CD14-positive monocyte (primary cell): ENCODE results near the gene HAGHL. TPM values are rescaled to one million over a fixed set of nuclear protein-coding genes. Genes with fewer than 3 reads are reported as not detected.

Experiments
- DNase-seq, 3 donors: peaks; one replicate each; pipeline ENCODE4 v3.0.0-alpha.2; 2011 to 2022
- H2AFZ ChIP-seq: 2 replicates; pipeline ENCODE4 v1.6.0; 2012; ENCODE audit warnings: mild to moderate bottlenecking, low read depth, low read length, inconsistent platforms; ENCODE audit not compliant: insufficient read depth, poor library complexity, severe bottlenecking
- H3K27ac ChIP-seq, 2 donors: 1 replicate in 1 of 2; 2 replicates in 1 of 2; pipeline ENCODE4 v1.5.1; 2012 to 2013; ENCODE audit warnings: low read length in 2 of 2, control low read depth in 1 of 2, inconsistent platforms in 1 of 2, low read depth in 1 of 2, mild to moderate bottlenecking in 1 of 2
- H3K27me3 ChIP-seq, 2 donors: one replicate each; pipeline versions ENCODE4 v1.6.0 to v1.6.1; 2011 to 2013; ENCODE audit warnings: low read length in 2 of 2; ENCODE audit not compliant: control insufficient read depth in 2 of 2, insufficient read depth in 2 of 2
- H3K36me3 ChIP-seq, 2 donors: replicated peaks in 1 of 2; 1 replicate in 1 of 2; 2 replicates in 1 of 2; pipeline versions ENCODE4 v1.5.1 to v1.6.1; 2012 to 2013; ENCODE audit warnings: low read length in 2 of 2, control low read depth in 1 of 2, inconsistent platforms in 1 of 2, mild to moderate bottlenecking in 1 of 2; ENCODE audit not compliant: insufficient read depth in 2 of 2, control insufficient read depth in 1 of 2
- H3K4me1 ChIP-seq, 2 donors: 1 replicate in 1 of 2; 2 replicates in 1 of 2; pipeline versions ENCODE4 v1.5.1 to v1.6.1; 2012 to 2013; ENCODE audit warnings: low read length in 2 of 2, control low read depth in 1 of 2, inconsistent platforms in 1 of 2, mild to moderate bottlenecking in 1 of 2, moderate library complexity in 1 of 2; ENCODE audit not compliant: insufficient read depth in 2 of 2, control insufficient read depth in 1 of 2
- H3K4me2 ChIP-seq: replicated peaks from 2 replicates; pipeline ENCODE3; 2012; ENCODE audit warnings: low read length, moderate library complexity, mild to moderate bottlenecking; ENCODE audit not compliant: poor library complexity, severe bottlenecking; ENCODE audit errors: extremely low read depth
- H3K4me3 ChIP-seq, 3 experiments: fragments of 200-600 bp in 1 of 3; sonication (generic) in 1 of 3; replicated peaks in 1 of 3; 1 replicate in 2 of 3; 2 replicates in 1 of 3; pipeline ENCODE4 v1.5.1; 2011 to 2013; ENCODE audit warnings: low read length in 3 of 3, mild to moderate bottlenecking in 3 of 3, control low read depth in 2 of 3, low read depth in 2 of 3, inconsistent platforms in 1 of 3, moderate library complexity in 1 of 3
- H3K79me2 ChIP-seq: 2 replicates; pipeline ENCODE4 v1.6.0; 2012; ENCODE audit warnings: mild to moderate bottlenecking, control low read depth, inconsistent platforms, low read length, moderate library complexity; ENCODE audit not compliant: insufficient read depth
- H3K9ac ChIP-seq: 2 replicates; pipeline ENCODE4 v1.6.0; 2017; ENCODE audit warnings: low read length, mild to moderate bottlenecking; ENCODE audit not compliant: insufficient read depth, poor library complexity, severe bottlenecking
- H3K9me3 ChIP-seq, 2 donors: replicated peaks in 1 of 2; 1 replicate in 1 of 2; 2 replicates in 1 of 2; pipeline versions ENCODE4 v1.5.1 to v1.6.1; 2012 to 2013; ENCODE audit warnings: low read length in 2 of 2, control low read depth in 1 of 2; ENCODE audit not compliant: control insufficient read depth in 1 of 2, insufficient read depth in 1 of 2
- H4K20me1 ChIP-seq: 2 replicates; pipeline ENCODE4 v1.6.0; 2012; ENCODE audit warnings: mild to moderate bottlenecking, low read length, control low read depth, moderate library complexity; ENCODE audit not compliant: insufficient read depth
- H3K27ac Mint-ChIP-seq, 7 donors: one replicate each; pipeline ENCODE4 v1.8.0; 2020; ENCODE audit warnings: mild to moderate bottlenecking in 7 of 7, mixed read lengths in 7 of 7, moderate library complexity in 6 of 7, inconsistent platforms in 2 of 7
- H3K27me3 Mint-ChIP-seq, 3 donors: one replicate each; pipeline ENCODE4 v1.8.0; 2021 to 2022; ENCODE audit warnings: low read depth in 3 of 3, mild to moderate bottlenecking in 3 of 3, mixed read lengths in 3 of 3, moderate library complexity in 3 of 3, inconsistent platforms in 1 of 3
- H3K36me3 Mint-ChIP-seq, 2 donors: one replicate each; pipeline ENCODE4 v1.8.0; 2020; ENCODE audit warnings: mixed read lengths in 2 of 2, inconsistent platforms in 1 of 2, mild to moderate bottlenecking in 1 of 2
- H3K4me1 Mint-ChIP-seq: one replicate; pipeline ENCODE4 v1.8.0; 2020; ENCODE audit warnings: mild to moderate bottlenecking, mixed read lengths
- H3K4me3 Mint-ChIP-seq, 2 donors: one replicate each; pipeline ENCODE4 v1.8.0; 2020; ENCODE audit warnings: mild to moderate bottlenecking in 2 of 2, mixed read lengths in 2 of 2, moderate library complexity in 1 of 2
- H3K9me3 Mint-ChIP-seq, 7 donors: one replicate each; pipeline ENCODE4 v1.8.0; 2020 to 2022; ENCODE audit warnings: mixed read lengths in 7 of 7, mild to moderate bottlenecking in 6 of 7, moderate library complexity in 6 of 7, inconsistent platforms in 2 of 7
- WGBS: methylation state at CpG from one replicate; pipeline ENCODE4 v1.1.5; 2013; ENCODE audit warnings: missing lambda C conversion rate; ENCODE audit not compliant: insufficient coverage; 5-methylcytosine and 5-hydroxymethylcytosine counted together
- intact Hi-C, 2 donors: fragments of 100-400 bp; cut with micrococcal nuclease; formaldehyde crosslinking; loops; one replicate each; pipeline versions ENCODE4 v1.15.0 to v1.15.1; 2023
- polyA plus RNA-seq, 3 donors: library from polyadenylated mRNA; depleted of rRNA in 1 of 3; unstranded in 2 of 3; stranded (reverse) in 1 of 3; fragments of 300-500 nt in 2 of 3; fragments of >200 nt in 1 of 3; fragmentation: Illumina TruSeq in 2 of 3; gene quantifications; 1 replicate in 2 of 3; 2 replicates in 1 of 3; pipeline ENCODE4 v1.2.3, GENCODE V29; 2012 to 2021
- TF ChIP-seq, protein P1 (sequence below): fragments of 200-600 bp; IDR thresholded peaks from one replicate; pipeline ENCODE4 v1.8.0; 2022; ENCODE audit warnings: antibody characterized with exemption, mild to moderate bottlenecking

The HAGHL gene
- polyA plus RNA-seq, 3 donors, result 0.60 to 8.9 (median 1.5) TPM

DNA sequence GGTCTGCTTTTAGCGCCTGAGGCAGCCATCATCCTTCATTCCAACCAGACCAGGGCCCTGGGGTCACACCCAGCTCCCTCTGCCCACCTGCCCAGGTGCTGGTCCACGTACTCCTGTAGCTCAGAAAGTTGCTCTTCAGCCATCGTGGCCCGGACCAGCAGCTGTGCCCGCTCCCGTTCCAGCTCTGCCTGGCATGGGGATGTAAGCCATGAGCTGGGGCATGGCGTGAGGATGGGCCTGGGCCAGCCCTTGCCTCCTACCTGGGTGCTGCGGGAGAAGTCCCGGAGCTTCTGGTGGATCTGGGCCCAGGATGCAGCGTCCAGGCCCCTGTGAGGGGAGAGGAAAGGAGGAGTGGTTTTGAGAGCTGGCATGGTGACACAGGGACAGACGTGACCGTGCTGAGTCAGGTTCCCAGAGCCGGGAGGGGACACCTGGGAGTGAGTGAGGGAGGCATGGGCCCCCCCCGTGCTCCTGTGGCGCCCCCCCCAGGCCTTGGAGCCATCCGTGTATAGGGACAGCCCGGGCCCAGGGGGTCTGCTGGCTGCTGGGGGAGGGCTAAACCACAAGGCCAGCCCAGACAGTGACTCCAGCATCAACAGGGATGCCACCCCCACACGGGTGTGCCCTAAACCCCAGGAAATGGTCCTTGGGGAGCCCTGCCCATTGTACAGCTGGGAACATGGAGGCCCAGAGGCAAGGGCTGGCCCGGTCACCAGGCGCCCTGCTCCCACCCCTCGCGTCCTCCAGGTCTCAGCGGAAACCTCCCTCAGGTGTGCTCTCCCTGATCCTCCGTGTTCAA lies 3.9 kb upstream of the HAGHL start:
- Histone ChIP-seq H2AFZ (no peak overlapping the region), H3K4me2 (no peak overlapping the region), H3K4me1 (peaks cover 31 to 45% of the 10 kb centered on the region in 2 donors), H3K4me3 (no peak overlapping the region), H3K9me3 (no peaks in the 10 kb centered on the region), H3K27me3 (peaks cover 3 to 49% of the 10 kb centered on the region in 2 donors), H3K79me2 (no peaks in the 10 kb centered on the region), H3K27ac (no peak overlapping the region), H3K36me3 (no peaks in the 10 kb centered on the region), H4K20me1 (peaks cover 20% of the 10 kb centered on the region), H3K9ac (no peak overlapping the region)
- H3K9me3 Mint-ChIP-seq, result peaks cover 0 to 1% (median 0%) of the 10 kb centered on the region in 7 donors
- H3K27me3 Mint-ChIP-seq, result peaks cover 28 to 52% (median 38%) of the 10 kb centered on the region in 3 donors
- H3K36me3 Mint-ChIP-seq, result peaks cover 4 to 5% of the 10 kb centered on the region in 2 donors
- TF ChIP-seq, protein P1, sequence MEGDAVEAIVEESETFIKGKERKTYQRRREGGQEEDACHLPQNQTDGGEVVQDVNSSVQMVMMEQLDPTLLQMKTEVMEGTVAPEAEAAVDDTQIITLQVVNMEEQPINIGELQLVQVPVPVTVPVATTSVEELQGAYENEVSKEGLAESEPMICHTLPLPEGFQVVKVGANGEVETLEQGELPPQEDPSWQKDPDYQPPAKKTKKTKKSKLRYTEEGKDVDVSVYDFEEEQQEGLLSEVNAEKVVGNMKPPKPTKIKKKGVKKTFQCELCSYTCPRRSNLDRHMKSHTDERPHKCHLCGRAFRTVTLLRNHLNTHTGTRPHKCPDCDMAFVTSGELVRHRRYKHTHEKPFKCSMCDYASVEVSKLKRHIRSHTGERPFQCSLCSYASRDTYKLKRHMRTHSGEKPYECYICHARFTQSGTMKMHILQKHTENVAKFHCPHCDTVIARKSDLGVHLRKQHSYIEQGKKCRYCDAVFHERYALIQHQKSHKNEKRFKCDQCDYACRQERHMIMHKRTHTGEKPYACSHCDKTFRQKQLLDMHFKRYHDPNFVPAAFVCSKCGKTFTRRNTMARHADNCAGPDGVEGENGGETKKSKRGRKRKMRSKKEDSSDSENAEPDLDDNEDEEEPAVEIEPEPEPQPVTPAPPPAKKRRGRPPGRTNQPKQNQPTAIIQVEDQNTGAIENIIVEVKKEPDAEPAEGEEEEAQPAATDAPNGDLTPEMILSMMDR, result no peak
- 86% methylated on average over 22 of the region's 24 CpGs for WGBS
- H3K4me3 Mint-ChIP-seq, result no peak overlapping the region
- intact Hi-C loops, result no loop called here
- H3K4me1 Mint-ChIP-seq, result peaks cover 14% of the 10 kb centered on the region
- no peak for DNase-seq
- H3K27ac Mint-ChIP-seq, result peak overlapping the region in 2 of 7 donors; percentile 73 to 75

DNA sequence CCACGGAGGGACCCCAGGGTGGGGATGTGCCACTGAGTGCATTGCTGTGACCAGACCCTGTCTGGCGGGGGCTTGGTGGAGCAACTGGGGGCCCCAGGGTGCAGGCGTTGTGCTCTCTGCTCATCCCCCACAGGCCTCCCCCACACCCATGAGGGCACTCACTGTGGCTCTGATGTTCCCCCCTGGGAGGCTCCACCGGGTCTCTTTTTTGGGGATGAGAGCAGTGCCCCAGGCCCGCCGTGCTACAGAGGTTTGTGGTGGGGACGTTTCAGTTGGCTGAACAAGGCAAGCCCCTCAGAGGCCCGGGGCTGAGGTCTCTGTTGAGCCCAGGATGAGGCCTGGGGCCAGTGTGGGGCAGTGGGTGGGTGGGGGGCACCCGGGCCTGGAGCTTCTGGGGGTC lies 3.2 kb upstream of the HAGHL start:
- Mint-ChIP-seq H3K36me3 (peaks cover 4 to 5% of the 10 kb centered on the region in 2 donors), H3K4me3 (no peak overlapping the region), H3K4me1 (peaks cover 16% of the 10 kb centered on the region), H3K27me3 (peaks cover 27 to 52% (median 33%) of the 10 kb centered on the region in 3 donors), H3K9me3 (peaks cover 0 to 1% (median 0%) of the 10 kb centered on the region in 7 donors), H3K27ac (peak overlapping the region in 1 of 7 donors; percentile 75)
- TF ChIP-seq, protein P1, result no peak
- H2AFZ ChIP-seq, result no peak overlapping the region
- H3K9me3 ChIP-seq, result no peaks in the 10 kb centered on the region
- peaks cover 3 to 47% of the 10 kb centered on the region in 2 donors for H3K27me3 ChIP-seq
- no peak overlapping the region for H3K27ac ChIP-seq
- no peaks in the 10 kb centered on the region for H3K36me3 ChIP-seq
- intact Hi-C loops, result no loop called here
- 89% methylated on average over 4 of the region's 9 CpGs for WGBS
- no peak overlapping the region for H3K4me2 ChIP-seq
- H3K4me3 ChIP-seq, result no peak overlapping the region
- peaks cover 20% of the 10 kb centered on the region for H4K20me1 ChIP-seq
- H3K4me1 ChIP-seq, result peaks cover 35 to 51% of the 10 kb centered on the region in 2 donors
- no peak for DNase-seq
- no peak overlapping the region for H3K9ac ChIP-seq
- H3K79me2 ChIP-seq, result no peaks in the 10 kb centered on the region
